ENCODE results near the gene CHKB.
A peak's percentile ranks its signal among the peaks of the same experiment; 100 is the strongest.

Gene CHKB

DNA sequence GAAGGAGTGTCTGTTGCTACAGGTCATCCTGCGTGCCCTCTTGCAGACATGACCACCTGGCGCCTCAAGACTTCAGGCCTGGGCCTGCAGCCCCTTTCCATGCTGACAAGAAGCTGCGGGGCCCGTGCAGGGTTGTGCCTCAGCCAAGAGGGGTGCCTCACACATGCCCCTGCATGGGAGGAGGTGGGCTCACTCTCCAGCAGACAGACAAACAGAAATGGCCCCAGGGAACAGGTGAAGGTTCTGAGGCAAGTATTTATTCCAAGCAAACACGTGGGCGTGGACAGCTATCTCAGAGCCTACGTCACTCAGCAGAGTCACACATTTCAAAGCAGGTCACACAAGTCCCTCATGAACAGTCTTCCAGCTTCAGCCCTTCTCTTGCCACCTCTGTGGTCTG, 14.0 kb downstream of the CHKB start:
- H3K9me3 ChIP-seq (ENCODE audit: control insufficient read depth, low read length): no peaks in the 10 kb centered on the region
- no peak overlapping the region for H2AFZ ChIP-seq
- no peaks in the 10 kb centered on the region for H3K36me3 ChIP-seq (ENCODE audit: control insufficient read depth, insufficient read depth, low read length)
- no peak overlapping the region for H3K4me2 ChIP-seq (ENCODE audit: low read length)
- H3K9ac ChIP-seq: no peak overlapping the region
- peaks cover 12% of the 10 kb centered on the region for H3K4me1 ChIP-seq
- H3K4me3 ChIP-seq (ENCODE audit: low read depth, low read length): no peak overlapping the region
- H3K27ac ChIP-seq: no peak overlapping the region
- no peaks in the 10 kb centered on the region for H3K79me2 ChIP-seq
- TF ChIP-seq, protein P1, sequence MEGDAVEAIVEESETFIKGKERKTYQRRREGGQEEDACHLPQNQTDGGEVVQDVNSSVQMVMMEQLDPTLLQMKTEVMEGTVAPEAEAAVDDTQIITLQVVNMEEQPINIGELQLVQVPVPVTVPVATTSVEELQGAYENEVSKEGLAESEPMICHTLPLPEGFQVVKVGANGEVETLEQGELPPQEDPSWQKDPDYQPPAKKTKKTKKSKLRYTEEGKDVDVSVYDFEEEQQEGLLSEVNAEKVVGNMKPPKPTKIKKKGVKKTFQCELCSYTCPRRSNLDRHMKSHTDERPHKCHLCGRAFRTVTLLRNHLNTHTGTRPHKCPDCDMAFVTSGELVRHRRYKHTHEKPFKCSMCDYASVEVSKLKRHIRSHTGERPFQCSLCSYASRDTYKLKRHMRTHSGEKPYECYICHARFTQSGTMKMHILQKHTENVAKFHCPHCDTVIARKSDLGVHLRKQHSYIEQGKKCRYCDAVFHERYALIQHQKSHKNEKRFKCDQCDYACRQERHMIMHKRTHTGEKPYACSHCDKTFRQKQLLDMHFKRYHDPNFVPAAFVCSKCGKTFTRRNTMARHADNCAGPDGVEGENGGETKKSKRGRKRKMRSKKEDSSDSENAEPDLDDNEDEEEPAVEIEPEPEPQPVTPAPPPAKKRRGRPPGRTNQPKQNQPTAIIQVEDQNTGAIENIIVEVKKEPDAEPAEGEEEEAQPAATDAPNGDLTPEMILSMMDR (IDR thresholded peaks at IDR 0.05): no peak
- no peaks in the 10 kb centered on the region for H3K27me3 ChIP-seq (ENCODE audit: control insufficient read depth, insufficient read depth, low read length)

DNA sequence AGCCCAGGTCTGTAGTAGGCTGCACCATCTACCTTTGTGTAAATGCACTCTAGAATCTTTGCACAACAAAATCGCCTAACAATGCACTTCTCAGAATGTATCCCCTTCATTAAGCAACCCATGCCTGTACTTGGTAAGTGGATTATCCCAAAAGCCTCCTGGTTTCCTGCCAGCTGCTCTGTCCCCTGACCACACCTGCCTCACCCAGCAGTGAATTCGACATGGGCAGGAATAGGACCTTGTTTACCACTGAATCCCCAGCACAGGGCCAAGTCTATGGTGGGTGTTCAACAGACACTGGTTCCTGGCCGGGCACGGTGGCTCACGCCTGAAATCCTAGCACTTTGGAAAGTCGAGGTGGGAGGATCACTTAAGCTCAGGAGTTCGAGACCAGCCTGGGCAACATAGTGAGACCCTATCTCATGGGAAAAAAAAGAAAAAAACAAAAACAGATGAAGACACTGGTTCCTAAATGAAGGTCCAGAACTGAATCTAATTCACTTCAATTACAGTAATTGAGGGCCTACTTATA, 14.9 kb downstream of the CHKB start:
- Histone ChIP-seq H3K36me3 (ENCODE audit: control insufficient read depth, insufficient read depth, low read length) (no peaks in the 10 kb centered on the region), H3K4me2 (ENCODE audit: low read length) (no peak overlapping the region), H3K4me1 (peaks cover 12% of the 10 kb centered on the region), H3K9ac (no peak overlapping the region), H3K4me3 (ENCODE audit: low read depth, low read length) (no peak overlapping the region), H3K79me2 (no peaks in the 10 kb centered on the region), H3K27me3 (ENCODE audit: control insufficient read depth, insufficient read depth, low read length) (no peaks in the 10 kb centered on the region), H3K9me3 (ENCODE audit: control insufficient read depth, low read length) (no peaks in the 10 kb centered on the region), H3K27ac (no peak overlapping the region), H2AFZ (no peak overlapping the region)
- TF ChIP-seq, protein P1 (IDR thresholded peaks at IDR 0.05): no peak

DNA sequence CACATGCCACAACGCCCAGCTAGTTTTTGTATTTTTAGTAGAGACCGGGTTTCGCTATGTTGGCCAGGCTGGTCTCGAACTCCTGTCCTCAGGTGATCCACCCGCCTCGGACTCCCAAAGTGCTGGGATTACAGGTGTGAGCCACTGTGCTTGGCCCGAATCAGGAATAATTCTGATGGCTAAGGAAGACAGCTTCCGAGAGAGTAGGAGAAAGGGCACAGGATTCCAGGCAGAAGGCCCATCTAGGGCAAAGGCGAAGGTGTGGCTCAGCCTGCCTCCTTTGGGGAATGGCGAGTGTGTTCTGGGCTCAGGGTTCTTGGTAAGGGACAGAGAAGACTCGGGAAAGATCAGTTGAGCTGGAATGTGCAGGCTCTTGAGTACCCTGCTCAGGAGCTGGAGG, 18.4 kb downstream of the CHKB start:
- Histone ChIP-seq H3K27ac (peak overlapping the region; percentile 93), H3K9me3 (ENCODE audit: control insufficient read depth, low read length) (no peaks in the 10 kb centered on the region), H3K4me2 (ENCODE audit: low read length) (no peak overlapping the region), H3K4me1 (peaks cover under 1% of the 10 kb centered on the region), H3K9ac (no peak overlapping the region), H3K36me3 (ENCODE audit: control insufficient read depth, insufficient read depth, low read length) (no peaks in the 10 kb centered on the region), H3K4me3 (ENCODE audit: low read depth, low read length) (peak overlapping the region; percentile 87), H3K27me3 (ENCODE audit: control insufficient read depth, insufficient read depth, low read length) (no peaks in the 10 kb centered on the region), H2AFZ (no peak overlapping the region), H3K79me2 (no peaks in the 10 kb centered on the region)
- TF ChIP-seq, protein P1 (IDR thresholded peaks at IDR 0.05): no peak

DNA sequence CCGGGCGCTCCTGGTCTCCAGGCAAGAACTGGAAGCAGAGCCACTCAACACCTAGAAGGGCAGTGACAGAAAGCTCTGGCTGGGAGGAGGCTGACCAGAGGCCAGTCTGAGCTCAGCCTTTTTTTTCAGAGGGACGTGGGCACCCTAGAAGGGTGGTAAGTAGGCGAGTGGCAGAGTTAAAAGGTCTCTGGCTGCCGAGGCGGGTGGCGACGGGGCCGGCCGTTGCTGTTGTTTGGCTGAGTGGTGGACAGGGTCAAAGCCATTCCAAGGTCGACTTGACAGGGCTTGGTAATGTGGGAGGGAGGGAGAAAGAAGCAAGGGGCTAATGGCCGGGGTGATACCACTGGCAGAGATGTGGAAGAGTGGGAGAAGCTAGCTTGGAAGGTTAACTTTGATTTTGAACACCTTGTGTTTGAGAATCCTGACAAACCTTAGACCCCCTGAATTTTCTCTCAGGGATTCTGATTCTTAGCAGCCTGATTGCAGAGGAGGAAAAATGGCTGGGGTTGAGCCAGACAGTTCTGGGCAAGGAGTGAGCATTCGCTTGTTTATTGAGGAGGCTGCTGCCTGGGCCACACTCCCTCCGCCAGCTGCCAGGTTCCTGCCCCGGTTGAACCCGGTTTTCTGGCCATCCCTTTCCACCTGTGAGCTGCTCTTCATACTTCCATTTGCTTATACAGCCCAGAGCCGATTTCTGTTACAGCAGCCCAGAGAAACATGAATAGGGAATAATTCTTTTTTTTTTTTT, 19.1 kb downstream of the CHKB start:
- Histone ChIP-seq H3K9ac (peak overlapping the region; percentile 53), H3K27ac (peak overlapping the region; percentile 93), H3K4me1 (no peaks in the 10 kb centered on the region), H3K36me3 (ENCODE audit: control insufficient read depth, insufficient read depth, low read length) (no peaks in the 10 kb centered on the region), H3K27me3 (ENCODE audit: control insufficient read depth, insufficient read depth, low read length) (no peaks in the 10 kb centered on the region), H3K9me3 (ENCODE audit: control insufficient read depth, low read length) (no peaks in the 10 kb centered on the region), H3K79me2 (no peaks in the 10 kb centered on the region), H3K4me3 (ENCODE audit: low read depth, low read length) (peak overlapping the region; percentile 87), H3K4me2 (ENCODE audit: low read length) (peak overlapping the region; percentile 98), H2AFZ (peak overlapping the region; percentile 72)
- TF ChIP-seq, protein P1 (IDR thresholded peaks at IDR 0.05): no peak
